ENCODE results near the gene TH.
"Not testable (repeated sequence)": the region's sequence is repeated elsewhere in the genome, so short reads cannot be mapped to it uniquely, and the experiment has no call there.

The TH gene

DNA sequence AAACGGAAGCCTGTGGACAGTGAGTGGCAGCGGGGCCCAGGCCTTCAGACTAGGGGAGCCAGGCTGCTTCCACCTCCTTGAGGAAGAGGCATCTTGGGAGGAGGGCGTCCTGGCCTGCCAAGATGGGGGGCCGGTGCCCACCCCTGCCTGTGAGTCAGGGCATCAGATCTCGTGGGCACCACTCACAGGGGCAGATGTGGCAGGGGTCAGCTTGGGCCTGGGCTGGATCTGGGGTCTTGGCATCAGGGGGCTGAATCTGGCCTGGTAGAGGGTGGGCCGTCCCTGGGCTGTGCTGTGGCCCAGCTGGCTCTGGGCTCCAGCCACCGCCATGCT is 24.1 kb upstream of the TH start:
- no peak for DNase-seq (ENCODE audit: low read depth)

DNA sequence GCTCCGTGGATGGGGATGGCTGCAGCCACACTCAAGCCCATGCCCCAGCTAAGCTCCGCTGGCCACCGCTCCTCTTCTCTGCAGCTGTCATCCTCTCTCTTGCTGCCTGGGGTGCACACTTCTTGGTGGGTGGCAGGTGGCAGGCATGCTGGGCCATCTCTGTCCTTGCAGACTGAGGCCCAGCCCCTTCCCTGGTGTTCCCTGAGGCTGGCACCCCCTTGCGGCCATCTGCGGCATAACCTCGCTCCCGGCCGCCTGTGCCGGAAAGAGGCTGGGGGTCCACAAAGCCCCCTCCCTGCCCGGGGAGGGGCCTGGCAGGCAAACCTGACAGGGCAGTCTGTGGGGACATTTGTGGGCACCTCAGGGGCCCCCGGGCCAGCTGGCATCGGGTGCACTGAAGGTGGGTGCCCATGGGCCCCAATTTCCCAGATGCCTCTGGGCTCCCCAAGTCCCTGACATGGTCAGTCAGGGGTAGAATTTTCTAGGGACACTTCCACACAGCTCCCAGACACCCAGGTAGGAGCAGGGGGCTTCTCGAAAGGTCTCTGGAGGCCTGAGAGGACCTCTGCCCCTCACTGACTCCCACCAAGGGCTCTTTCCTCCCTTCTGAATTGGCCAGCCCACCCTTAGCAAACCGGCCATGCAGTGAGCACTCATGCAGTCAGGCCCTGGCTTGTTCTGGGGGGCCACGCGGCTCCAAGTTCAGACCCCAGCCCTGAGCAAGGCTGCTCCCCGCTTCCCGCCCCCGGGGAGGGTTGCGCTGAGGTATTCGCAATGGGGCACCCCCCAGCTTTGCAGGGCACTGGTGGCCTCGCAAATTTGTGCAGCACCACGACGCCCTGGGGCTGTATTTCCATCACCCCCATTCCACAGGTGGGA is 23.5 kb upstream of the TH start:
- DNase-seq (ENCODE audit: low read depth): no peak

DNA sequence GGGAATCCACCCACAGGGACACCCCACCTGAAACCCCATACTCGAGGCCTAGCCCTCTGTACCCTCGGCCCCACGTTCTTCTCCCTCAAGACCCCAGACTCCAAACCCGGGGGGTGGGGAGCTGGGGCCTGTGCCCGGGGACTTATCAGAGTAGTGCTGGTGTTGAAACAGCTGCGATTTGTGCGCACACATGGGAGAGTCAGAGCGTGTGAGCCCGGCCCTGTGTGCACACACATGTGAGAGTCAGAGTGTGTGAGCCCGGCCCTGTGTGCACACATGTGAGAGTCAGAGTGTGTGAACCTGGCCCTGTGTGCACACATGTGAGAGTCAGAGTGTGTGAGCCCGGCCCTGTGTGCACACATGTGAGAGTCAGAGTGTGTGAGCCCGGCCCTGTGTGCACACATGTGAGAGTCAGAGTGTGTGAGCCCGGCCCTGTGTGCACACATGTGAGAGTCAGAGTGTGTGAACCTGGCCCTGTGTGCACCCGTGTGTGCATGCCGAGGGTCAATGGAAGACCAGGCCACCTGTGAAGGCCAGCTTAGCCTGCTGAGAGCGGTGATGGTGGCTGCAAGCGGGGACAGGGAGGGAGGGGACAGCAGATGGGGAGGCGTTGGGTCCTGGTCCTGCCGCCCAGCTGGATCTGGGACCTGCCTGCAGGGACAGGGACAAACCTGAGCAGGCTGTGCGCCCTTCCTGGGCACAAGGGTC is 22.4 kb upstream of the TH start:
- not testable (repeated sequence) for DNase-seq (ENCODE audit: low read depth)

DNA sequence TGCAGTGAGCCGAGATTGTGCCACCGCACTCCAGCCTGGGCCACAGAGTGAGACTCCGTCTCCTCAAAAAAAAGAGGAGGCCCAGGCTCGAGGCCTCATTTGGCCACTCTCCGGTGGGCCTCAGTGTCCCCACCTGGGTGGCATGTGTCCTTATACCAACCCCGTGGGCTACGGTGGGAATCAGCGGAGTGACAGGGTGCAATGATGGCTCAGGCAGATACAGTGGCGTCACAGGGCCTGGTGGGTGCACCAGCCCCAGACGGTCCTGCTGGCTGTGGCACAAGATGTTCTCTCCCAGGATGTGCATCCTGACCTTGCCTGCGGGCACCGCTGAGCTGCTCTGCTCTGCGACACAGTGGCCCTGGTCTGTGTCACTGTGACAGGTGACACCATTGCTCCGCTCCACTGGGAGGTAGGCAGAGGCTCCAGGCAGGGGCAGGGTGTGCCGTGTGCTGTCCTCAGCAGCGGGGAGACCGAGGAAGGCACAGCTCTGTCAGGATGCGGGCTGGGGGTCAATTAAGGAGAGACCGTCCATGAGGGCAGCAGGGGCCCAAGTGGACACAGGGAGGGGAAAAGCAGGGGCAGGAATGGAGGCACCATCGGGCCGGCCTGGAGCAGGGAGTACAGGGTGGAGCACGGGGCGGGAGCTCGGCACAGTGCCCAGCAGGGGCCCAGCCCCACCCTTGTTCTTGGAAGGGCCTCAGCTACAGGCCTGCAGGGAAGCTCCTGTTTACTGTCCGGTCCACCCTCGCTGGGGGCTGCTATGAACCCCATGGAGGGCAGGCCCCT is 21.7 kb upstream of the TH start:
- DNase-seq (ENCODE audit: low read depth): no peak

DNA sequence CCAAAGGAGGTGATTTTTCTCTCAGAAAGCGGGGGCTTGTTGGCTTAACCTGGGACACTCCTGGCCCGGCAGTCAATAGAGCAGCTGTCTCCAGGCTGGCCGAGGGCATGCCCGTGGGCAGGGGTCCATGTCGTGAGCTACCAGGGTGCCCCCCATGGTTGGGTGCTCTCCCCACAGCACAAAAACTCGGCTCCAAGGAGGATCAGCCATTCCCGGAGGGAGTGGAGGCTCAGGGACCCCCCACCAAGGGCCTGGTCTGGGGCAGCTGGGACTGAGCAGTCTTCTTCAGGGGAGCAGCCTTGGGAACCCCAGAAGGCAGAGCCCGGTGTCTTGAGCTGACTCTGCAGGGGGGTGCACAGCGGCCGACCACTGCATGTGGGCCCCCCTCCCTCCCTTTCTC is 20.8 kb upstream of the TH start:
- no peak for DNase-seq (ENCODE audit: low read depth)

DNA sequence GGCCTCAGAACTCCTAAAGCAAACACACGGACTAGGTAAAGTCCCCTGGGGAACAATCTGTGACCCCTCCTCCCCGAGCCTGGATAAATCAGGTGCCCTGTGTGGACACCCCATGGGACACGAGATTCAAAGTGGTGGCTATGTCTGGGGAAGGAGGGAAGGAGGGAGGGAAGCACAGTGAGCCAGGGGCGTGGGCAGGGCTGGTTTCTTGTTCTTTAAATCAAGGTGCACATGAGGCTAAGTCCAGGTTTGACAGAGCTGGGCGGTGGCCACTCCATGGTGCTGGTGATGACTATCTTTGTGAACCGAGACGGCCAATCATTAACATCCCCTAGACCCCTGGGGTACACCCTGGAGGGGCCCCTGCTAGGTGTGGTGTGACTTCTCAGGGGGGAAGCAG is 20.3 kb upstream of the TH start:
- no peak for DNase-seq (ENCODE audit: low read depth)

DNA sequence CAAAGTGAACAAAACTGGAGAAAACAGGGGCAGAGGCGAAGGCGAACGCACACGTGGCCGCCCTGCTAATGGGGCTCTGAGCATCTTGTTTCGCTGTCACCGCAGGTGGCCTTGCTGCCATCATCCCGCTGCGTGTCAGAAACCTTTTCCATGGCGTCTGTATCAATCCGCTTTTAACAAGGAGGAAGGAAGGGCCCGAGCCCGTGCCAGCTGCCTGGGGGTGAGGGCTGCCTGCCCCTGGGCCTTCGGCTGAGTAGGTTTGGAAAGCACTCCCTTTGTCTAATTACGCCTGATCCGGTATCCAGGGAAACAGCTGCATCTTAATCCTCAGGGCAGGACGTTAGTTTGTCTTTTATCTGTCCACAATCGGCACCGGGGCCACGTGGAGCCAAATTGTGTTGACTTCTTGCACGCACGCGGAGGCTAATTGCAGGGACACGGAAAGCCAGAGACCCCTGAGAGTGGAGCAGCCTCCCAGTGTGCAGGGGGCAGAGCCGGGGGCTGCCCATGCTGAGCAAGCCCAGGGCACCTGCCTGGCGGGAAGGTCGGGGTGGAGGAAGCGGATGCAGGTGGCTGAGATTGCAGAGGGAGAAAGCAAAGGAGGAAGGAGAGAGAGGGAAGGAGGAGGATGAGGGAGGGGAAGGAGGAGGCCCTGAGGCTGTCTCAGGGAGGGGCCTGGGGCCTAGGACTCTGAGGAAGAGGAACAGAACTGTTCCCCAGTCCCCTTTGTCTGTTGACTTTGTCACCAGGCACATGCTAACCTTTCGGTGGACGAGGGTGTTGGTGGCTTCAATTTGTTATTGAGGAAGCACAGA is 19.2 kb upstream of the TH start:
- no peak for DNase-seq (ENCODE audit: low read depth)

DNA sequence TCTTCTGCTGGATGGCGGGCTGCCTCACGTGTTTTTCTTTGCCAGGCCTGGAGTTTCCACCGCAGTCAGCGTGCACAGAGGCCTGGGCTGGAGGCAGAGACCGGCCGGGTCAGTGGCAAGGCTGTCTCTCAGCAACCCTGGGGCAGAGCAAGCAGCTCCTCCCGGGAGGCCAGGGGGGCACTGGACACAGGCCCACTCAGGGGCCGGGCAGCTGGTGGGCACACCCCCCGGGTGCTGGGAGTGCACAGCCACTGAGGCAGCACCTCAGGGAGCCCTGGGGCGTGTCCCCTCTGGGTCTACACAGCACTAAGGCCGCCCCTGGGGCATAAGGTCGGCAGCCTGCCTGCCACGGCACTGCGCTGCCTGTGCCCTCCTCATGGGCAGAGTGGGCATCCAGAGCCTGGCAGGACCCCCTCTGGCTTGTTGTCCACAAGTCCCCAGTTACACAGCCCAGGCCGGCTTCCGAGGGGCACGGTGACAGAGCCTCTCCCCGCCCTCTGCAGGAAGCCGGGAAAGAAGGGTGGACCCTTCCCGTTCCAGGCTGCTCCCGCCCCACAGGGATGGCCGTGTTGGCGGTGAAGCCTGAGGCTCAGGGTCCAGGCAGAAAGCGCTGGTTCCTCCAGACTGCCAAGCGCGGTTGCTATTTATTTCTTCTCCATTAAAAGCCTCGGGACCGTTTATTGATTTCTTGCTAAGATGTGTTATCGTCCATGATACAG is 18.5 kb upstream of the TH start:
- no peak for DNase-seq (ENCODE audit: low read depth)

DNA sequence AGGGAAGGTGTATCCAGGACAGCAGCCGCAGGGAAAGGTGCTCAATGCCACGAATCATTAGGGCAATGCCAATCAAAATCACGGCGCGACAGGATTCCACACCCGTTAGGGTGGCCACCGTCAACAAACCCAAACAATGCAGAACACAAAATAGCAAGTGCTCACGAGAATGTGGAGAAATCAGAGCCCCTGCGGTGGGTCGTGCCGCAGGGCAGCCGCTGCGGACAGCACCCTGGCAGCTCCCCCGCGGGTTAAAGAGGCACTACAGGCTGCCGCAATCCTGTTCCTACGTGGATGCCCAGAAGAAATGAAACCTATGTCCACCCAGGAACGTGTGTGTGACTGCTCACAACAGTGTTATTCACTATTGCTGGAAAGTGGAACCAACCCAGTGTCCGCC is 17.1 kb upstream of the TH start:
- DNase-seq (ENCODE audit: low read depth): no peak

DNA sequence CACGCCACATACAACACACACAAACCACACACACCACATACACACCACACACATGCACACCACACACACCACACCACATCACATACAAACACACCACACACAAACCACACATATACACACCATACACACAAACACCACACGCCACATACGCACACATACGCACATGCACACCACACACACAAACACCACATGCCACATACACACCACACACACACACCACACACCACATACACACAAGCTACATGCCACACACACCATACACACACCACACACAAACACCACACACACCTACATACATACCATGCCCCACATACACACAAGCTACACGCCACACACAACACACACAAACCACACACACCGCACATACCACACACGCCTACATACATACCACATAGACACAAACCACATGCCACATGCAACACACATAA is 15.7 kb upstream of the TH start:
- no peak for DNase-seq (ENCODE audit: low read depth)

DNA sequence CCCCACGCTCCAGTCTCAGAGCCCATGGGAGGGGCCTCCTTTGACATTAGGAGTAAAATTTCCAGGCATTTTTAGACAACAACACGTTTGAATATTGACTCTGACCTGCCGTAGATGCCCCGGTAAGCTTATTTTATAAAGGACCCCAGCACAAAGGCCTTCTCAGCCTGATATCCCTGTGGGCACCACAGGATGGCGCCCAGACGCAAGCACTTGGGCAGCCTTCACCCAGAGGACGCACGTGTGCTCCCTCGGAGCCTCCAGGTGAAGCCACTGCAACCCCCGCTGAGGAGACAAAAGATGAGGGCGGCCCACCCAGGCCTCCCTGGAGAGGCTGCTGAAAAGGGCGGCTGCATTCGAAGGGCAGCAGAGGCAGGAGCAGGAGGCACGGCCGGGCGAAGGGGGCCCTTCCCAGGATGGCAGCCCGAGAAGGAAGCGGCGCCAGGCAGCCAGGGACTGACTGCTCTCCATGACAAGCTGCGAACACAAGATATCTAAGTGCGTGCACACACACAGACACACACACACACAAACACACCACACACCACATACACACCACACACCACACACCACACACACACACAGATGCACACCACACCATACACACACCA is 15.2 kb upstream of the TH start:
- DNase-seq (ENCODE audit: low read depth): no peak

DNA sequence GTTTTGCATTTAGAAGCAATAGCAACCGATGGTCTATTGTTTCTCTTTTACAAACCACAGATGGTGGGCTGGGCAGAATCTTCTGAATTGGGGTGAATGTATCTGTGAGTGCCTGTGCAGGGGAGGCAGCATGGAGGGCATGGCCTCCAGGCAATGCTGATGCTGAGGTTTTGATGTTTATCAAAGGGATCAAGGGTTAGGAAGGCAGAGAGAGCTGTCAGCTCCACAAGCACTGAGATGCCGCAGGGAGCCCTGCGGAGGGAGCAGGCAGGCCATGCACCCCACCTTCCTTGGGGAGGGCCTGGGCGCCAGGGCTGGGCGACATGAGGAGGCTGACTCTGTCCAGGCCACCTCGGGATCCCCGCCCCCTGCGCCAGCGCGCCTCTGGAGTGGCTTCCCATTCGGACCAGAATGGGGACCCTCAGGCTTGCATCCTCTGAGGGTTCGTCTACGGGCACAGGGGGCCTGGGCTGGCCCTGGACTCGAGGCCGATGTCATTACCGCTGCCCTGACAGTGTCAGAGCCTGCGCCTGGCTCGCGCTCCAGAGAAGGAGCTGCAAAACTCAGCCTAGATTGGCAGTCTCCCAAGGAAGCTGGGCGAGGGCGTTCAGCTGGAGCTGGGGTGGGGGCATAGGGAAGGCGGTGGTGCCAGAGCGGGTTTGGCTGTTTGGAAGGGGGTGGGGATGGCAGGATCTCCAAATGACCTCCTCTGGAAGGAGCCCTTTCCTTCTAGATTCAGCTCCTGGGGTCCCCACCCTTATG is 13.9 kb upstream of the TH start:
- DNase-seq (ENCODE audit: low read depth): no peak

DNA sequence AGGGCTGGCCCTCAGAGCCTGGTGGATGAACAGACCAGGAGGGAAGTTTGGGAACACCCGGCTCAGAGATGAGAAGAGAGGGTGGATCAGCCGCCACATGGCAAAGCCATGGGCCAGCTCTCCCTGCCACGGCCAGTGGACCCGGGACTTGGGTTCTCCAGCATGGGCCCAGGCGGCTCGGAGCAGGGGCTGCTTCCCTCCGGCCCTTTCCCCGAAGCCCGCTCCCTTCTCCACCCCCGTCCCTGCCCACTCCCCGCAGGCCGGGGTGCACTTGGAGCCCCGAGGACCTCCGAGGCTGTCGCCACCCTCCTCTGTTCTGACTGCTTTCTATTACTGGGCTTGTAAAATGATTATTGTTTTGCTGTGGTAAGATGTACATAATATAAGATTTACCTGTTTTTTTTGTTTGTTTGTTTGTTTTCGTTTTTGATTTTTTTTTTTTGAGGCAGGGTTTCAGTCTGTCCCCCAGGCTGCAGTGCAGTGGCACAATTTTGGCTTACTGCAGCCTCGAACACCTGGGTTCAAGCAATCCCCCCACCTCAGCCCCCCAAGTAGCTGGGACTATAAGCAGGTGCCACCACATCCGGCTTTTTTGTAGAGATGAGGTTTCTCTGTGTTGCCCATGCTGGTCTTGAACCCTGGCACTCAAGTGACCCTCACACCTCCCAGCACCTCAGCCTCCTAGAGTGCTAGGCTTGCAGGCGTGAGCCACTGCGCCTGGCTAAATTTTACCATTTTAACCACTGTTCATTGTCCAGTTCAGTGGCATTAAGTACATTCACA is 11.3 kb upstream of the TH start:
- DNase-seq (ENCODE audit: low read depth): no peak

DNA sequence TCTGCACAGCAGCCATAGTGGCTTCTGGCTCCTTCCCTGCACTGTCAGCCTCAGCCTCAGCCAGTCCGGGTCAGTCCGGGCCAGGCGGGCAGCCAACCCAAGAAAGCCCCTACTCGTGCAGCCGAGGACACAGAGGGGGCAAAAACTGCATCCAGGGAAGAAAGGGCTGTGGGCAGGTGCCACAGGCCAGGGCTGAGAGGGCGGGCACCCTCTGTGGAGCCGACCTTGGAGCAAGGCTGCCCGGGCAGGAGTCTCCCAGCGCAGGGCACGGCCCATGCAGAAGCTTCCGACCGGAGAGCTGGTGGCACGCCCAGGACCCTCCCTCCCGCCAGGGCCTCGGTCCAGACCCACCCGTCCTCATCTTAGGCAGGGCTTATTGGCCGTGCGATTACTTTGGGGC is 10.5 kb upstream of the TH start:
- no peak for DNase-seq (ENCODE audit: low read depth)

DNA sequence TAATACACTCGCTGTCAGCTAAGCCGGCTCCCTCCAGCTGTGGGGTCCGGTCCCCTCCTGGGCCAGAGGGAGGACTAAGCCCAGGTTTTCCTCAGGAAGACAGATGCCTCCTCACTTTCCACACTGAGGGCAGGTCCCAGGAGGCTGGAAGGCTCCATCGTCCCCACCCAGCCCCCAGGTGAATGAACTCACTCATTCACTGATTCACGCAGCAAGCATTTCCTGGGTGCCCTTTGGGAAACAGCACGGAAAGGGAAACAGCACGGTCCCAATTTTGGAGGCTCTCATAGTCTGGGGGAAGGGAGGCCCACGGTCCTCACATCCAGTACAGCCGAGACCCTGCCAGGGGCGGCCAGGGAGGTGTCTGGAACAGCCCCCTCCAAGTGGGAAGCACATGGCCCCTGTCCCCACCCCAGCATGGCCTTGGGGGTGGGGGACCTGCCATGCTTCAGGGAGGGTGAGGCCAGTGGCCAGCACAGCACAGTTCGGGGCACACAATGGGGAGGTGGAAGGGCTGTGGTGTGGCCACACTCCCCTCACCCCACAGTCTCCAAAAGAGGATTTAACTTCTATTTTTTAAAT is 9.3 kb upstream of the TH start:
- no peak for DNase-seq (ENCODE audit: low read depth)

DNA sequence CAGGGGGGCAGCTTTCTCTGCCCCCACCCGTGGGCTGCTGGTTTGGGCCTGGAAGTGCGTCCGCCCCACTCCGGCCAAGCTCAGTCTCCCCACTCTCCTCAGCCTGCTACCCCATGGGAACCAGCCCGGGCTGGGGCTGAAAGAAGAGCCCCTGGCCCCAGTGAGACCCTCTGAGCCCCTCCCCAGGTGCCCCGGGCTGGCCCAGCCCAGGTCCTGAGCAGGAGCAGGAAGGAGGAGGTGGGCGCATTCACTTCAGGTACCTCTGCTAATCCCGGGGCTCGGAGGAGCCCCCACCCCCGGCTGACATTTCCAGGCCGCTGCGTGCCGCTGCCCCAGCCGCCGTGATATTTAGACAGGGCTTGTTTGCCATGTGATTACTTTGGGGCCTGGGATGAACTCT is 8.7 kb upstream of the TH start:
- DNase-seq (ENCODE audit: low read depth): no peak

DNA sequence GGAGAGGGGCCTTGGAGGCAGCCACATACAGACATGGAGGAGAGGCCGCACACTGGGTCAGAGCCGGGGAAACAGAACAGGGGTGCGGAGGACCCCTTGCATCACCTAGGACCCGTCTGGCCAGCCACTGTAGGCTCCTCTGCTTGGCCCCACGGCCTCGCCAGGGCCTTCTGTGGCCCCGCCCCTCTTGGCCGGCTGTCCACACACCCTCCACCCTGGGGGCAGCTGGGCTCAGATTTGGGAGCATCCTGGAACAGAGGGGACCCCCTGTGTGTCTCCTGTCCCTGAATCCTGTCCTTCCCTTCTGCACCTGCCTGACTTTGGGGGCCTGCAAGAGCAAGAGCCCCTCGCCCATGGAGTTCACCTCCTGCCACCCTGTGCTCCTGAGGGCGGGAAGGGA is 7.9 kb upstream of the TH start:
- DNase-seq (ENCODE audit: low read depth): no peak

DNA sequence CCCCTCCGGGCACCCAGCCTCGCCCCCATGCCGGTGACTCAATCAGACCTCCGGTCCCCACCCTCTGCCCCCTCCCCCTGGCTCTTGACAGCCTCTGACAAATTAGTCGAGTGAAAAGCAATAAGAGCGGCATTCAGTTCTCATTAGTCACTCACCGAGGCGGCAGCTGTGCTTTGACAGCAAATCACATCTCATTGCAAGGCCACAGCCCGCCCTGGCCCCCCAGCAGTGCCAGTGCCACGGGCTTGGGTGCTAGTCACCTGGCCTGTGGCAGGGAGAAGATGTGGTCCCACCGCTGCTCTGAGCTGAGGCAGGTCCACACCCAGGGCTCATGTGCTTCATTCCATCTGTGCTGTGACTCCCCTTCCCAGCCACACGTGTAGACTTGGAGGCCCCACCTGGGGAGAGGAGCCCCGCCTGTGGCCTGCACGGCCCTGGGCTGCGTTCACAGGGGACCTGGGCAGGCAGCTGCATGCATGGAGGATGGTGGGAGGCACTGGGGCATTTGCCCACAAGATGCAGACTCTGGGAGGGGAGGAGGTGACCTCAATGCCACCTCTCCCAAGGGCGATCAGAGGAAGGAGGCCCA is 7.4 kb upstream of the TH start:
- DNase-seq (ENCODE audit: low read depth): peak; percentile 4
